AG10803 (cell line): Measurements from ENCODE around the gene MAMSTR.

Source experiments
- DNase-seq: peaks from one replicate; pipeline ENCODE4 v3.0.0; 2010; ENCODE audit warnings: low read depth
- H3K4me3 ChIP-seq: 2 replicates; pipeline ENCODE4 v1.5.1; 2011; ENCODE audit warnings: mild to moderate bottlenecking, low read length, control low read depth
- TF ChIP-seq, protein P1 (sequence below): conservative IDR thresholded peaks from 2 replicates; pipeline ENCODE4 v1.5.1; 2011; ENCODE audit warnings: mild to moderate bottlenecking, low read length, control low read depth, inconsistent platforms

The MAMSTR gene

DNA sequence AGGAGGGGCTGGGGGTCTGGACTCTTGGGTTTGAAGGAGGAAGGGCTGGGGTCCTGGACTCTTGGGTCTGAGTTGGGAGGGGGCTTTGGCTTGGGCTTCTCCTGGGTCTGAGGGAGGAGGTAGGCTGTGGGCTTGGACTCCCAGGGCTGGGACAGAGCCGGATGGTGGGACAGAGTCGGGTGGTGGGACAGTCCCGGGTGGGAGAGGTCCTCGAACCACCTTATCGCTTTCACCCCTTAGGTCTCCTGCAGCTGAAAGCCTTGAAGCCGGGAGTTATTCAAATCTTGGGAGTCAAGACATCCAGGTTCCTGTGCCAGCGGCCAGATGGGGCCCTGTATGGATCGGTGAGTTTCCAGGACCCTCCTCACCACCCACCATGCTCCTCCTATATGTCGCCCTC lies 37.2 kb upstream of the MAMSTR start:
- no peak for DNase-seq
- no peak overlapping the region for H3K4me3 ChIP-seq
- TF ChIP-seq, protein P1, sequence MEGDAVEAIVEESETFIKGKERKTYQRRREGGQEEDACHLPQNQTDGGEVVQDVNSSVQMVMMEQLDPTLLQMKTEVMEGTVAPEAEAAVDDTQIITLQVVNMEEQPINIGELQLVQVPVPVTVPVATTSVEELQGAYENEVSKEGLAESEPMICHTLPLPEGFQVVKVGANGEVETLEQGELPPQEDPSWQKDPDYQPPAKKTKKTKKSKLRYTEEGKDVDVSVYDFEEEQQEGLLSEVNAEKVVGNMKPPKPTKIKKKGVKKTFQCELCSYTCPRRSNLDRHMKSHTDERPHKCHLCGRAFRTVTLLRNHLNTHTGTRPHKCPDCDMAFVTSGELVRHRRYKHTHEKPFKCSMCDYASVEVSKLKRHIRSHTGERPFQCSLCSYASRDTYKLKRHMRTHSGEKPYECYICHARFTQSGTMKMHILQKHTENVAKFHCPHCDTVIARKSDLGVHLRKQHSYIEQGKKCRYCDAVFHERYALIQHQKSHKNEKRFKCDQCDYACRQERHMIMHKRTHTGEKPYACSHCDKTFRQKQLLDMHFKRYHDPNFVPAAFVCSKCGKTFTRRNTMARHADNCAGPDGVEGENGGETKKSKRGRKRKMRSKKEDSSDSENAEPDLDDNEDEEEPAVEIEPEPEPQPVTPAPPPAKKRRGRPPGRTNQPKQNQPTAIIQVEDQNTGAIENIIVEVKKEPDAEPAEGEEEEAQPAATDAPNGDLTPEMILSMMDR: no peak

- TF ChIP-seq, protein P1: no peak
- H3K4me3 ChIP-seq: no peak overlapping the region
- DNase-seq: no peak
Observed at GRCh38 chr19:48756212-48756611, 36.7 kb upstream of the MAMSTR start.

GRCh38 chr19:48755787-48756186 lies 36.3 kb upstream of the MAMSTR start:
- DNase-seq: no peak
- H3K4me3 ChIP-seq: no peak overlapping the region
- TF ChIP-seq, protein P1: no peak

DNA sequence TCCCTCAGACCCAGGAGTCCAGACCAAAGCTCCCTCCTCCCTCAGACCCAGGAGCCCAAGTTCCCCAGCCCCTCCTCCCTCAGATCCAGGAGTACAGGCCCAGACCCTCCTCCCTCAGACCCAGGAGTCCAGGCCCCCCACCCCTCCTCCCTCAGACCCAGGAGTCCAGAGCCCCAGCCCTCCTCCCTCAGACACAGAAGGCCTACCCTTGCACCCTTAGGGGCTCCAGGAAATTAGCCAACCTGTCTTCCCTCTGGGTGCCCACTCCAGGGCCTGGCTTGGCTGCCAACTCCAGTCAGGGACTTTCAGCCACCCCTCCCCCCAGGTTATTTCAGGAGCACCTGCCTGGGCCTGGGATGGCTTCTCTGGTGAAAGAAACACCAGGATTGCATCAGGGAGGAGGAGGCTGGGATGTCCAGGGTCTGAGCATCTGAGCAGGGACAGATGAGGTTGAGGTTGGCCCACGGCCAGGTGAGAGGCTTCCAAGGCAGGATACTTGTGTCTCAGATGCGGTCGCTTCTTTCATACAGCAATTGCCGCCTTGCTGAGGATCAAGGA lies 35.6 kb upstream of the MAMSTR start, which contains the start of gene FGF21:
TSS of gene FGF21 (plus strand) at position 441 of the 558 bp plus-strand sequence. CDS start 713 bp downstream, outside the sequence.
- DNase-seq: no peak

DNA sequence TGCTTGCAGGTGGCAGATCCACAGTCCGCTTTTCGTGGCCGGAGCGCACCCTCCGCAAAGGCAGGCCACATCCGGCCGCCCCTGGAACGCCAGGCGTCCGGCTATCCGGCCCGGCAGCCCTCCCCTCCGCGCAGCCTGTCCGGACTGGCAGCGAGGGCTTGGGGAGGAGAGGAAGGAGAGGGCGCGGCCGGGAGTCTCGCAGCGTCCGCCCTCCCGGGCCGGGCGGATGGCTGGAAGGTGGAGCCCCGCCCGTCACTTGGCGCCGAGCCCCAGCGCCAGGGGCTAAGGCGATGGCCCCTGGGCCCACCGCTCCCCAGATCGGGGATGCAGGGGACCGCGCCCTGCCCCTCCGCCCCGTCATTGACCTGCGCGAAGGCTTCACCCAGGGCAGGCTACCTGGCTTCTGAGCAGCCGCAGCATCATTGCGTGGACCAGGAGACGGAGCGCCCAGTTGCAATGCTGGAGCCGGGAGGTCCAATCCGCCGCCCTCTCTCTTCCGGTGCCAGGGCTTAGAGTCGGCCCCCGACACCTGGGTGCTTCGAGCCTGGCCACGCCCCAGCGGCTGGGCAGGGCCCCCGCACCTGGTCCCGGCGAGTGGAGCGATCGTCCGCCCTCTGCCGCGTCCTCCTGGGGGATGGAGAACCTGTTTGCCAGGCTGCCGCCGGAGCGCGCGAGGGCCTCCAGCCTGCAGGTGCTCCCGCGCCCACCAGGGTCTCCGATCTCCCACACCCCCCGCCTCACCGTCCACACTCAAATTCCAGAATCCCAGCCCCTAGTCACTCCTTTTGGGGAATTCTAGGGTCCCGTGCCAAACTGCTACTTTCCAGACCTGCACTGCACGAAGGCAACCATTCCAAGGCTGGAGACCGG lies 33.2 kb upstream of the MAMSTR start, which contains the start of gene FUT1:
TSS of gene FUT1 (minus strand) at position 146 of the 870 bp plus-strand sequence. CDS start 1,360 bp downstream, outside the sequence.
- peak; percentile 24 for DNase-seq
- TF ChIP-seq, protein P1: no peak

More for the DNA sequence above, 35.6 kb upstream of the MAMSTR start, which contains the start of gene FGF21:
- H3K4me3 ChIP-seq: no peak within 1 kb of the TSS
- TF ChIP-seq, protein P1: no peak

DNA sequence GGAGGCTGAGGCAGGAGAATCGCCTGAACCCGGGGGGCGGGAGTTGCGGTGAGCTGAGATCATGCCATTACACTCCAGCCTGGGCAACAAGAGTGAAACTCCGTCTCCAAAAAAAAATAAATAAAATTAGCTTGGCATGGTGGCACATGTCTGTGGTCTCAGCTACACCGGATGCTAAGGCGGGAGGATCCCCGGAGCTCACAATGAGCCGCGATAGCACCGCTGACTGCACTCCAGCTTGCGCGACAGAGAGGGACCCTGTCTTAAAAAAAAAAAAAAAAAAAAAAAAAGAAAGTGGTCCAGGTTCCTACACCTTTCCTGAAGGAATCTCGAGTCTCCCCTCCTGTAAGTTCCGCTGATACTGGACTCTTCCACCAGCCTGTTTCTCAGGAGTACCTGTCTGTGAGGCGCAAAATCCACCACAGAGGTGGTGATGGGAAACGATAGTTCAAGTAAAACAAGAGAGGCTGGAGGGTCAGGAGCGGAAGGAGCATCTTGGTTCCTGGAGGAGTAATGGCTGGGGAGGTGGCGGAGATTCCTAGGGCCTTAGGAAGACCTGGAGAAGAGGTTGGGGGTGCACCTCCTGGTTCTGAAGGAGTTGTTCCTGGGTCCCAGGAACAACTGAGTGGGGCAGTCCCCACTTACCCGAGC lies 32.4 kb upstream of the MAMSTR start:
- TF ChIP-seq, protein P1: no peak
- peak overlapping the region; percentile 32 for H3K4me3 ChIP-seq
- DNase-seq: no peak

More for the DNA sequence above, 33.2 kb upstream of the MAMSTR start, which contains the start of gene FUT1:
- H3K4me3 ChIP-seq: peak within 1 kb of the TSS; percentile 32
